Heart left ventricle (tissue), 16 donors: Measurements from ENCODE around the gene GRB7. TPM values are rescaled to one million over a fixed set of nuclear protein-coding genes. Genes with fewer than 3 reads are reported as not detected.

Source experiments
- ATAC-seq, 4 donors: fragments of 200-7000 bp; cut with Tn5 transposase; one replicate each; pipeline ENCODE4 v1.9.1; 2020 to 2022; ENCODE audit warnings: moderate library complexity in 4 of 4, mild to moderate bottlenecking in 3 of 4, moderate number of reproducible peaks in 1 of 4
- DNase-seq, 5 donors: peaks; one replicate each; pipeline ENCODE4 v3.0.0-alpha.2; 2020
- H3K27ac ChIP-seq, 12 donors: fragments of 200-600 bp; sonication (generic) in 4 of 12; one replicate each; pipeline versions ENCODE4 v1.5.0 to v1.8.0; 2016 to 2022; ENCODE audit warnings: mild to moderate bottlenecking in 2 of 12
- H3K27me3 ChIP-seq, 9 donors: fragments of 200-600 bp; sonication (generic) in 2 of 9; one replicate each; pipeline versions ENCODE4 v1.5.1 to v1.8.0; 2016 to 2022; ENCODE audit warnings: mild to moderate bottlenecking in 3 of 9
- H3K36me3 ChIP-seq, 9 donors: fragments of 200-600 bp; sonication (generic) in 2 of 9; one replicate each; pipeline versions ENCODE4 v1.5.0 to v1.8.0; 2018 to 2022; ENCODE audit warnings: mild to moderate bottlenecking in 2 of 9
- H3K4me1 ChIP-seq, 12 donors: fragments of 200-600 bp; sonication (generic) in 4 of 12; one replicate each; pipeline versions ENCODE4 v1.5.0 to v1.8.0; 2016 to 2022; ENCODE audit warnings: mild to moderate bottlenecking in 3 of 12
- H3K4me3 ChIP-seq, 12 donors: fragments of 200-600 bp; sonication (generic) in 4 of 12; one replicate each; pipeline versions ENCODE4 v1.5.0 to v1.8.0; 2017 to 2022; ENCODE audit warnings: mild to moderate bottlenecking in 9 of 12, moderate library complexity in 4 of 12
- H3K9me3 ChIP-seq, 12 donors: fragments of 200-600 bp; sonication (generic) in 4 of 12; one replicate each; pipeline versions ENCODE4 v1.5.0 to v1.8.0; 2016 to 2022; ENCODE audit warnings: mild to moderate bottlenecking in 1 of 12
- POLR2A ChIP-seq, 2 donors: fragments of 450-650 bp; IDR thresholded peaks; one replicate each; pipeline ENCODE4 v1.6.1; 2017; ENCODE audit warnings: antibody characterized with exemption in 2 of 2, mild to moderate bottlenecking in 2 of 2, moderate library complexity in 2 of 2
- WGBS, 4 donors: extraction: QIAGEN DNeasy Blood & Tissue Kit in 2 of 4; methylation state at CpG; one replicate each; pipeline versions ENCODE4 v1.1.5 to v1.1.7; 2013 to 2018; 5-methylcytosine and 5-hydroxymethylcytosine counted together
- intact Hi-C, 10 donors: fragments of 100-400 bp; cut with DNase I; formaldehyde crosslinking; loops; one replicate each; pipeline versions ENCODE4 v1.11.1 to v1.14.2; 2022
- polyA plus RNA-seq, 2 donors: library from polyadenylated mRNA; stranded (reverse); fragments of 200-250 nt; gene quantifications; one replicate each; pipeline ENCODE4 v1.2.3, GENCODE V29; 2013
- total RNA-seq, 9 donors: library from RNA; depleted of rRNA in 2 of 9; stranded (reverse); fragments of >200 nt in 2 of 9; fragmentation: NEBNext Ultra II Directional in 3 of 9; extraction: Animal tissue kit (Norgen Biotek cat#: 25700) in 3 of 9; gene quantifications; one replicate each; pipeline versions ENCODE4 v1.1.0 to v1.2.4, GENCODE V29; 2016 to 2023
- TF ChIP-seq, protein P1 (sequence below), 12 donors: fragments of 200-600 bp; sonication (generic) in 4 of 12; IDR thresholded peaks; one replicate each; pipeline versions ENCODE4 v1.5.0 to v1.8.0; 2018 to 2022; ENCODE audit warnings: antibody characterized with exemption in 12 of 12, mild to moderate bottlenecking in 5 of 12
- donor health status: ischemic (EF 13 %, LVEDD 7.1; RV severe dilation, severe dysfunction).
- donor health status: healthy with polysubstance abuse.
- donor health status: DM: no; HTN: yes; CAD: no.
- donor health status: DM: no; HTN: no; CAD: no.
- donor health status: ischemic (EF 25% LVEDD 6.9; RV normal size, moderate dysfunction).
- donor health status: ischemic (EF 25% LVEDD 5.7; RV mildly dilated, moderate dysfunction).
- donor health status: healthy.
- donor health status: DM: yes; HTN: yes; CAD: no.
- donor health status: ischemic (EF 35%, LVEDD 5.7; RV mildly dilated, moderate dysfunction).
- donor health status: nonischemic (EF 11% LVEDD 7.7; RV severe dilation, severe dysfunction).
- donor health status: DM: yes; HTN: yes; CAD: no.
- donor health status: PGD.
- donor health status: ischemic (EF 29% LVEDD 5.4; RV normal size, mild dysfunction).
- donor health status: nonischemic (EF 23%, LVEDD 6.1; RV moderate dilation, normal function).

Gene GRB7
- total and polyA plus RNA-seq, 11 donors = 0.48 to 8.2 (median 1.3) TPM

DNA sequence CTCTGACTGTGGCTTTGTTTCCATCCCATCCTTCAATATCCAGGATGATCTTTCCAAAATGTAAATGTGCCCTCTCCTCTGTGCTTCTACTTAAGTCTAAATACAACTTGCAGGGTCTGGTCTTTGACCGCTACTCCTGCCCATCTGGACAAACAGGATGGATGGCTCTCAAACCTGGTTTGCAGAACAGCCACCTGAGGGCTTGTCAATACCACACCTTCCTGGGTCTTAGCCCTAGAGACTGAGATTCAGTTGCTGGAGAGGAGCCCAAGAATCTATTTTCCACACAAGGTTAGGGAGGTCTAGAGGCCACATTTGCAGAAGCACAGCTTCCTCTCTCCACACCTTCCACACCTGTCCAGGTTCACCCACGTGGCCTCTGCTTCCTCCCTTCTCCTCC is 1.9 kb upstream of the GRB7 start:
- DNase-seq (no peak), ATAC-seq (no peak)
- intact Hi-C loops = no loop called here
- Histone ChIP-seq H3K4me3 (no peak overlapping the region), H3K27ac (no peak overlapping the region), H3K27me3 (peaks cover 15 to 51% (median 21%) of the 10 kb centered on the region in 9 donors), H3K9me3 (no peaks in the 10 kb centered on the region), H3K36me3 (no peaks in the 10 kb centered on the region), H3K4me1 (peaks cover 0 to 37% (median 15%) of the 10 kb centered on the region in 12 donors)
- 70 to 83% (median 80%) methylated on average over 2 of the region's 2 CpGs for WGBS, 4 donors
- no peak for TF ChIP-seq POLR2A (IDR thresholded peaks at IDR 0.05)
- TF ChIP-seq, protein P1, sequence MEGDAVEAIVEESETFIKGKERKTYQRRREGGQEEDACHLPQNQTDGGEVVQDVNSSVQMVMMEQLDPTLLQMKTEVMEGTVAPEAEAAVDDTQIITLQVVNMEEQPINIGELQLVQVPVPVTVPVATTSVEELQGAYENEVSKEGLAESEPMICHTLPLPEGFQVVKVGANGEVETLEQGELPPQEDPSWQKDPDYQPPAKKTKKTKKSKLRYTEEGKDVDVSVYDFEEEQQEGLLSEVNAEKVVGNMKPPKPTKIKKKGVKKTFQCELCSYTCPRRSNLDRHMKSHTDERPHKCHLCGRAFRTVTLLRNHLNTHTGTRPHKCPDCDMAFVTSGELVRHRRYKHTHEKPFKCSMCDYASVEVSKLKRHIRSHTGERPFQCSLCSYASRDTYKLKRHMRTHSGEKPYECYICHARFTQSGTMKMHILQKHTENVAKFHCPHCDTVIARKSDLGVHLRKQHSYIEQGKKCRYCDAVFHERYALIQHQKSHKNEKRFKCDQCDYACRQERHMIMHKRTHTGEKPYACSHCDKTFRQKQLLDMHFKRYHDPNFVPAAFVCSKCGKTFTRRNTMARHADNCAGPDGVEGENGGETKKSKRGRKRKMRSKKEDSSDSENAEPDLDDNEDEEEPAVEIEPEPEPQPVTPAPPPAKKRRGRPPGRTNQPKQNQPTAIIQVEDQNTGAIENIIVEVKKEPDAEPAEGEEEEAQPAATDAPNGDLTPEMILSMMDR (IDR thresholded peaks at IDR 0.05) = no peak

DNA sequence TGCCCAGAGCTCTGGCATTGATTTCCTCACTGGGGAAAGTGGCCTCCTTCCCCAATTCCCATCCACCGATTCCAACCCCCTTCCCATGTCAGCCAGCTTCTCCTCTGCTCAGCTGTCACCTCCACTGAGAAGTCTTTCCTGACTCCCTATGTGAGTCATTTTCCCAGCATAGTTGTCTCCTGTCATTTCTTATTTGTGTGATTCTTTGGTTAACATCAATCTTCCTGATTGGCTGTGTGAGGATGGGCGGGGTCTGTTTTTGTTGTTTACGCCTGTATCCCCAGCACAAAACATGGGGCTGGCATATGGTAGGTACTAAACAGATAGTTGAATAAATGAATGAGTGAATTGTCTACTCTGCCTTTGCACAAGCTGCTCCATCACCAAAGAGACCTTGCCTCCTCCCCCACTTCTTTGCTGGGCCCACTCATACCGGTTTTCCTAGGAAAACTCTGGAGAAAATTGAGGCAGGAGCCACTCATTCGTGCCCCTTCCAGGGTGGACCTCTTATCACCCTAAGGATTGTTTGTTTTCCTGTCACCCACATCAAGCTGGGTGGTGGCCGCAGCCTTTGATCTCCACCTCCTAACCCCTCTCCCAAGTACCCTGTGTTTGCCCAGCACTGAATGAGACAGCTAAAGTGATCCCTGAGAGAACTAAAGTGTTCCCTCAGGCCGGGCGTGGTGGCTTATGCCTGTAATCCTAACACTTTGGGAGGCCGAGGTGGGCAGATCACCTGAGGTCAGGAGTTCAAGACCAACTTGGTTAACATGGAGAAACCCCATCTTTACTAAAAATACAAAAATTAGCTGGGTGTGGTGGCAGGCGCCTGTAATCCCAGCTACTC is 1.2 kb upstream of the GRB7 start:
- Histone ChIP-seq H3K9me3 (no peaks in the 10 kb centered on the region), H3K27me3 (peaks cover 15 to 54% (median 22%) of the 10 kb centered on the region in 9 donors), H3K4me3 (no peak overlapping the region), H3K27ac (no peak overlapping the region), H3K36me3 (no peaks in the 10 kb centered on the region), H3K4me1 (peaks cover 0 to 43% (median 15%) of the 10 kb centered on the region in 12 donors)
- WGBS, 4 donors = 80 to 83% (median 80%) methylated on average over 10 of the region's 10 CpGs
- ATAC-seq (no peak), DNase-seq (no peak)
- intact Hi-C loops = no loop called here
- TF ChIP-seq, protein P1 (IDR thresholded peaks at IDR 0.05) = no peak
- no peak for TF ChIP-seq POLR2A (IDR thresholded peaks at IDR 0.05)

DNA sequence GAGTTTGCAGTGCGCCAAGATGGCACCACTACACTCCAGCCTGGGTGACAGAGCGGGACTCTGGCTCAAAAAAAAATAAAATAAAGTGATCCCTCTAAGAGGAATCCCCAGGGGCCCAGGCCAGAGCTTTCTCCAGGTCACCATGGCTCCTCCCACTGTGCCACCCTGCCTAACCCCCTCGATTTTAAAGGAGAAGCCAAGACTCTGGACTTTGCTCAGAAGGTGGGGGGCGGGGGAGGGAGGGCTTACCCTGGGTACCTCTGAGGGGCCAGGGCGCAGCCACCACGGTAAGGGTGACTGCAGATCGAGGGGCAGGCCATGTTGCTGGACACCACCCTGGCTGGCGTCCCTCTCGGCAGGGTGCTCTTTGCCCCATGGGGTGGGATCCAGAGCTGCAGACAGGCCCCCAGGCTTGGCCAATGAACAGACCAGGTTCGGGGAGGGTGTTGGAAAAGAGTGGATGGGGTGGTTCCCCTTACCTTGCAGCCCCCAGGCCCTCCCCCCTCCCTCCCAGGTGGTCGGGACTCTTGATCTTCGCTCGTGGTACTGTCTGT is 455 bp upstream of the GRB7 start:
- no peak for DNase-seq

DNA sequence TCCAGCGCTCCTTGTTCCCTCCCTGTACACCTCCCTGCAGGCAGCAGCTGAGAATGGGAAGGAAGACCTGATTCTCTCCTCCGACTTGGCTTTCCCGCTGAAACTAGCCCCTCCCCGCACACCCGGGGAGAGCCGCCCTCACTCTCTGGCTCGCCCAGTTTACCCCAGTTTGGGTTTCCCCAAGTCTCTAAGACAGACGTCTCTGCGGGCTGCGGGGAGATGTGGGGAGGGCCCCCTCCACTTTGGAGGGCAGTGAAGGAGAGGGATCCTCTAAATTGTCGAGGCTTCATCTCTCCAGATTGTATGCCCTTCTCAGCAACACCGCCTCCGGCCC is 797 bp downstream of the GRB7 start:
- Histone ChIP-seq H3K9me3 (no peaks in the 10 kb centered on the region), H3K4me1 (peaks cover 0 to 44% (median 15%) of the 10 kb centered on the region in 12 donors), H3K27ac (no peak overlapping the region), H3K27me3 (peaks cover 15 to 65% (median 26%) of the 10 kb centered on the region in 9 donors), H3K4me3 (peak overlapping the region in 11 of 12 donors; percentile 12 to 51 (median 30)), H3K36me3 (no peaks in the 10 kb centered on the region)
- 4 to 17% (median 9%) methylated on average over 8 to 13 of the region's 13 CpGs for WGBS, 4 donors
- DNase-seq = no peak
- intact Hi-C loops = no loop called here
- TF ChIP-seq POLR2A (IDR thresholded peaks at IDR 0.05) = no peak
- TF ChIP-seq, protein P1 (IDR thresholded peaks at IDR 0.05) = no peak
- no peak for ATAC-seq

More for the DNA sequence above, 455 bp upstream of the GRB7 start:
- Histone ChIP-seq H3K9me3 (no peaks in the 10 kb centered on the region), H3K27me3 (peaks cover 15 to 56% (median 24%) of the 10 kb centered on the region in 9 donors), H3K4me3 (peak overlapping the region in 5 of 12 donors; percentile 13 to 51 (median 37)), H3K4me1 (peaks cover 0 to 44% (median 15%) of the 10 kb centered on the region in 12 donors), H3K27ac (no peak overlapping the region), H3K36me3 (no peaks in the 10 kb centered on the region)
- no peak for ATAC-seq
- intact Hi-C loops = no loop called here
- TF ChIP-seq, protein P1 (IDR thresholded peaks at IDR 0.05) = no peak
- TF ChIP-seq POLR2A (IDR thresholded peaks at IDR 0.05) = no peak
- 57 to 71% (median 63%) methylated on average over 12 to 13 of the region's 13 CpGs for WGBS, 4 donors
